ENCODE measurements around the gene EFEMP2.

Gene EFEMP2

GRCh38 chr11:65854161-65854592, 18.4 kb downstream of the EFEMP2 start:
- no peaks in the 10 kb centered on the region for H3K27me3 ChIP-seq
- no peak overlapping the region; a peak in 1 of 20 replicates for H3K4me3 ChIP-seq
- H3K4me2 ChIP-seq: peak overlapping the region in 3 of 11 experiments; percentile 89 to 90 (median 90); a peak in 7 of 22 replicates
- H3K9ac ChIP-seq: peak overlapping the region in 7 of 11 experiments; percentile 12 to 99 (median 94); a peak in 7 of 22 replicates
- TF ChIP-seq Cebpa-rat (IDR thresholded peaks at IDR 0.05): no peak
- H3K36me3 ChIP-seq: peaks cover 58 to 65% (median 60%) of the 10 kb centered on the region in 11 experiments
- H3K4me1 ChIP-seq: peaks cover 25 to 35% (median 30%) of the 10 kb centered on the region in 10 experiments
- no peak overlapping the region for H3K27ac ChIP-seq
- H3K9me3 ChIP-seq (replicated peaks in 1 of 11): peaks cover 0 to 16% (median 0%) of the 10 kb centered on the region in 11 experiments; a peak in 9 of 22 replicates
- H4K20me1 ChIP-seq: peaks cover 74 to 88% (median 85%) of the 10 kb centered on the region in 11 experiments

DNA sequence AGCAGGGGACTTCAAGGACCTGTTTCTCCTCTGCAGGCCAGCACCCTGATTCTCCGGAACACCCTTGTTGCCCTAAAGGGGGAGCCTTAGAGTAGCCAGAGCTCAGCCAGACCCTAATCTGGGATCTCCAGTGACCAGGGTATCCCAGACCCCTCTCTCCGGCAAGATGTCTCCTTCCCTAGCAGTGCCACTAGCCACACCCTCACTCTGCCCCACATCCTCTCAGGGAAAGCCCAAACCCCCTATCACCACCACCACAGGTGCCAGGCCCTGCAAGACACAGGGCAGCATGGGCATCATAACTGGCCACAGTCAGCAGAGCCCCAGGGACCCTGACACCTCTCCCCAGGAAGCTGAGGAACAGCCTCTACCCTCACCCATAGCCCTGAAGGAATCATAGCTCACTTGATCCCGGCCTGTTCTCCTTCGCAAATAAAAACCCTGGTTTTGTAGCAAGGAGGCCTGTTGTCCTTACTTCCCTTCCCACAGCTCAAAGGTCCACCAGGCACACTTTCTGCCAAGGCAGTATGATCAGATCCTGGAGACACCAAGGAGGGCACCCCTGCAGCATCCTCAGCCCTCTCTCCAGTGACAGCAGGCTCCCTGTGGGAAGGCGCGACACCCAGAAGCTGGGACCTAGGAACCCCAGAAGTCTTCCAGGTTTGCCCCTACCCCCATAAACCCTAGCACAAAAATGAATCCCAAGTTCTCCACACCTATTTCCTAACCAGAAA, 19.2 kb downstream of the EFEMP2 start:
- H3K27ac ChIP-seq: no peak overlapping the region
- H3K27me3 ChIP-seq: no peaks in the 10 kb centered on the region
- H3K4me3 ChIP-seq: no peak overlapping the region
- peak overlapping the region in 4 of 11 experiments; percentile 92 to 99 (median 96); a peak in 3 of 22 replicates for H3K9ac ChIP-seq
- peaks cover 18 to 35% (median 24%) of the 10 kb centered on the region in 10 experiments for H3K4me1 ChIP-seq
- H3K36me3 ChIP-seq: peaks cover 58 to 65% (median 60%) of the 10 kb centered on the region in 11 experiments
- H3K4me2 ChIP-seq: peak overlapping the region in 2 of 11 experiments; percentile 90; a peak in 4 of 22 replicates
- no peak for TF ChIP-seq Cebpa-rat (IDR thresholded peaks at IDR 0.05)
- peaks cover 74 to 96% (median 90%) of the 10 kb centered on the region in 11 experiments for H4K20me1 ChIP-seq
- peaks cover 0 to 16% (median 0%) of the 10 kb centered on the region in 11 experiments; a peak in 9 of 22 replicates for H3K9me3 ChIP-seq (replicated peaks in 1 of 11)

DNA sequence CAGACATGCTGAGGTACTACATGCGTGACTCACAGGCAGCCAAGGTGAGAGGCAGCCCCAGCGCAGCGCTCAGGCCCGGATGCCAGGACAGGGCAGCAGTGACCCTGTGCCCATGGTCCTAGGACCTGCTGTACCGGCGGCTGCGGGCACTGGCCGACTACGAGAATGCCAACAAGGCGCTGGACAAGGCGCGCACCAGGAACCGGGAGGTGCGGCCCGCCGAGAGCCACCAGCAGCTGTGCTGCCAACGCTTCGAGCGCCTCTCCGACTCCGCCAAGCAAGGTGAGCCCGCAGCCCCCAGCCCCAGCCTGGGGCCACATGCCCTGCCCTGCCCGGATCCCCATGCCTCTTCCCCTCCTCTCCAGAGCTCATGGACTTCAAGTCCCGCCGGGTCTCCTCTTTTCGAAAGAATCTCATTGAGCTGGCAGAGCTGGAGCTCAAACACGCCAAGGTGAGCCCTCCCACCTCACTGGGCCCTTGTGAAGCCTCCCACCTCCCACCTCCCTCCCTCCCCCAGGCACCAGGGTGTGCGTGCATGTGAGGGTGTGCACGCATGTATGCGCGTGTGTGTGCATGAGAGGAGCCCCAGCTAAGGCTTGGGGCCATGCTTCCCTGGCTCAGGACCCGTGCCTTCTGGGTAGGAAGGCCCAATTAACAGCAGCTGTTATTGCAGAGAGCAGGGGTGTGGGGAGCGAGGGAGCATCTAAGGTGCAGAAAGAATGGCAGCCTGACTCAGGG, 19.9 kb downstream of the EFEMP2 start:
- TF ChIP-seq Cebpa-rat (IDR thresholded peaks at IDR 0.05): no peak
- H3K9me3 ChIP-seq (replicated peaks in 1 of 11): peaks cover 0 to 16% (median 0%) of the 10 kb centered on the region in 11 experiments; a peak in 9 of 22 replicates
- H4K20me1 ChIP-seq: peaks cover 71 to 99% (median 88%) of the 10 kb centered on the region in 11 experiments
- no peak overlapping the region for H3K4me3 ChIP-seq
- peaks cover 18 to 35% (median 24%) of the 10 kb centered on the region in 10 experiments for H3K4me1 ChIP-seq
- no peak overlapping the region for H3K27ac ChIP-seq
- peaks cover 58 to 65% (median 60%) of the 10 kb centered on the region in 11 experiments for H3K36me3 ChIP-seq
- no peak overlapping the region; a peak in 1 of 22 replicates for H3K9ac ChIP-seq
- no peak overlapping the region; a peak in 1 of 22 replicates for H3K4me2 ChIP-seq
- no peaks in the 10 kb centered on the region for H3K27me3 ChIP-seq

- Histone ChIP-seq H3K9me3 (replicated peaks in 1 of 11) (peaks cover 0 to 16% (median 0%) of the 10 kb centered on the region in 11 experiments; a peak in 9 of 22 replicates), H3K27me3 (no peaks in the 10 kb centered on the region), H4K20me1 (peaks cover 65 to 92% (median 80%) of the 10 kb centered on the region in 11 experiments), H3K36me3 (peaks cover 58 to 65% (median 60%) of the 10 kb centered on the region in 11 experiments), H3K27ac (no peak overlapping the region), H3K4me1 (peaks cover 18 to 35% (median 24%) of the 10 kb centered on the region in 10 experiments), H3K4me2 (no peak overlapping the region), H3K9ac (no peak overlapping the region), H3K4me3 (no peak overlapping the region)
- TF ChIP-seq Cebpa-rat (IDR thresholded peaks at IDR 0.05): no peak
These were observed 20.6 kb downstream of the EFEMP2 start for GRCh38 chr11:65851811-65852507.

DNA sequence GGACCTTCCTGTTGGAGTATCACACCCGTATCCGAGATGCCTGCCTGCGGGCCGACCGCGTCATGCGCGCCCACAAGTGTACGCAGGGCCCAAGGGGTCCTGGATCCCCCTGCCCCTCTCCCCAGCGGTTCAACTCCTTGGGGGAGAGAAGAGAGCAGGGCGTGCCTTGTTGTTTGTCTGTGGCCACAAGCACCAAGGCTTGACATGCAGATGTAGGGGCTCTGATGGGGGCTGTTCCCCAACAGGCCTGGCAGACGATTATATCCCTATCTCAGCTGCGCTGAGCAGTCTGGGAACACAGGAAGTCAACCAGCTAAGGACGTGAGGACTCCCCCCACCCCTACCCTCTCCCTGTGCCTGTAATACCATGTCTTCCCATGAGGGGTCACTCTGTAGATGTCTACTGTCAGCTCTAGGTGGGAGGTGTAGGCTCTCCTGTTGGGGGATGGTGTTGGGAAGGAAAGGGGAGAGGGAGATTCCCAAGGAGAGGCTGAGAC, 21.5 kb downstream of the EFEMP2 start:
- Histone ChIP-seq H4K20me1 (peaks cover 57 to 84% (median 72%) of the 10 kb centered on the region in 11 experiments), H3K36me3 (peaks cover 52 to 58% (median 53%) of the 10 kb centered on the region in 11 experiments), H3K4me3 (no peak overlapping the region), H3K4me2 (no peak overlapping the region), H3K27ac (peak overlapping the region in 1 of 11 experiments; percentile 3; a peak in 1 of 22 replicates), H3K9ac (no peak overlapping the region), H3K4me1 (peaks cover 13 to 33% (median 18%) of the 10 kb centered on the region in 10 experiments), H3K27me3 (no peaks in the 10 kb centered on the region), H3K9me3 (replicated peaks in 1 of 11) (peaks cover 0 to 16% (median 0%) of the 10 kb centered on the region in 11 experiments; a peak in 9 of 22 replicates)
- no peak for TF ChIP-seq Cebpa-rat (IDR thresholded peaks at IDR 0.05)

GRCh38 chr11:65850217-65851082, 22.1 kb downstream of the EFEMP2 start:
- peaks cover 6 to 26% (median 11%) of the 10 kb centered on the region in 10 experiments for H3K4me1 ChIP-seq
- H3K9ac ChIP-seq: no peak overlapping the region; a peak in 1 of 22 replicates
- no peak for TF ChIP-seq Cebpa-rat (IDR thresholded peaks at IDR 0.05)
- peaks cover 50 to 77% (median 65%) of the 10 kb centered on the region in 11 experiments for H4K20me1 ChIP-seq
- no peaks in the 10 kb centered on the region for H3K27me3 ChIP-seq
- H3K4me2 ChIP-seq: no peak overlapping the region
- no peak overlapping the region for H3K4me3 ChIP-seq
- peaks cover 0 to 16% (median 0%) of the 10 kb centered on the region in 11 experiments; a peak in 9 of 22 replicates for H3K9me3 ChIP-seq (replicated peaks in 1 of 11)
- peak overlapping the region in 1 of 11 experiments; percentile 3; a peak in 1 of 22 replicates for H3K27ac ChIP-seq
- peaks cover 45 to 51% (median 46%) of the 10 kb centered on the region in 11 experiments for H3K36me3 ChIP-seq

GRCh38 chr11:65849771-65850216, 22.8 kb downstream of the EFEMP2 start:
- peaks cover 0 to 16% (median 0%) of the 10 kb centered on the region in 11 experiments; a peak in 9 of 22 replicates for H3K9me3 ChIP-seq (replicated peaks in 1 of 11)
- H3K4me1 ChIP-seq: peaks cover 0 to 19% (median 5%) of the 10 kb centered on the region in 10 experiments; a peak in 14 of 20 replicates
- H3K4me2 ChIP-seq: no peak overlapping the region
- no peak overlapping the region for H3K27ac ChIP-seq
- no peaks in the 10 kb centered on the region for H3K27me3 ChIP-seq
- H3K4me3 ChIP-seq: no peak overlapping the region
- peaks cover 43 to 70% (median 59%) of the 10 kb centered on the region in 11 experiments for H4K20me1 ChIP-seq
- no peak overlapping the region for H3K9ac ChIP-seq
- H3K36me3 ChIP-seq: peaks cover 39 to 44% (median 40%) of the 10 kb centered on the region in 11 experiments
- TF ChIP-seq Cebpa-rat (IDR thresholded peaks at IDR 0.05): no peak
